IMR-90 (cell line): Measurements from ENCODE around the gene GON7. TPM values are rescaled to one million over a fixed set of nuclear protein-coding genes. Genes with fewer than 3 reads are reported as not detected.

Experiments used
- ATAC-seq: fragments of 200-7000 bp; cut with Tn5 transposase; 2 replicates; pipeline ENCODE4 v1.9.1; 2020; ENCODE audit warnings: low read depth, mild to moderate bottlenecking, moderate library complexity
- BruUV-seq: library from RNA; stranded (reverse); fragments of 400-500 nt; replicated peaks from 2 replicates; lab custom pipeline; 2021; lab: Mats Ljungman, UMichigan
- CTCF ChIA-PET: fragments of 300-600 bp; formaldehyde crosslinking; extraction: SDS; loops from one replicate; lab custom pipeline; 2021; ENCODE audit warnings: antibody characterized with exemption; lab: Yijun Ruan, JAX
- POLR2A ChIA-PET: fragments of 300-600 bp; sonication (Branson Sonifier 250); formaldehyde crosslinking; loops from one replicate; lab custom pipeline; 2022; ENCODE audit warnings: antibody characterized with exemption; ENCODE audit not compliant: unreplicated experiment; lab: Charles Lee
- DNase-seq: peaks from one replicate; pipeline ENCODE4 v3.0.0; 2013
- H2AFZ ChIP-seq: replicated peaks from 2 replicates; pipeline ENCODE3; 2013; ENCODE audit warnings: low read length, mild to moderate bottlenecking; ENCODE audit not compliant: poor library complexity
- H2AK5ac ChIP-seq: 2 replicates; pipeline ENCODE4 v1.6.1; 2013; ENCODE audit warnings: low read depth, low read length, inconsistent platforms
- H2AK9ac ChIP-seq: replicated peaks from 2 replicates; pipeline ENCODE3; 2013; ENCODE audit warnings: mild to moderate bottlenecking, low read depth, low read length, moderate library complexity; ENCODE audit not compliant: poor library complexity
- H2BK120ac ChIP-seq: 2 replicates; pipeline ENCODE4 v1.6.1; 2013; ENCODE audit warnings: low read depth, low read length, inconsistent platforms
- H2BK15ac ChIP-seq: 3 replicates; pipeline ENCODE4 v1.6.1; 2013; ENCODE audit warnings: low read depth, low read length, inconsistent platforms
- H2BK20ac ChIP-seq: 2 replicates; pipeline ENCODE4 v1.6.1; 2013; ENCODE audit warnings: low read depth, mild to moderate bottlenecking, inconsistent platforms, low read length, moderate library complexity
- H2BK5ac ChIP-seq: 2 replicates; pipeline ENCODE4 v1.6.1; 2013; ENCODE audit warnings: mild to moderate bottlenecking, low read depth, low read length, inconsistent platforms; ENCODE audit not compliant: poor library complexity, severe bottlenecking
- H3K14ac ChIP-seq: replicated peaks from 2 replicates; pipeline ENCODE4 v1.6.1; 2013; ENCODE audit warnings: low read depth, low read length, inconsistent platforms
- H3K18ac ChIP-seq: 2 replicates; pipeline ENCODE4 v1.6.1; 2013; ENCODE audit warnings: low read depth, low read length, control low read depth
- H3K23ac ChIP-seq: 2 replicates; pipeline ENCODE4 v1.6.1; 2013; ENCODE audit warnings: low read depth, low read length, inconsistent platforms
- H3K27ac ChIP-seq: 2 replicates; pipeline ENCODE4 v1.5.1; 2013; ENCODE audit warnings: mild to moderate bottlenecking, control low read depth, low read length; ENCODE audit not compliant: insufficient read depth
- H3K27me3 ChIP-seq: 2 replicates; pipeline ENCODE4 v1.6.1; 2013; ENCODE audit warnings: low read length; ENCODE audit not compliant: control insufficient read depth, insufficient read depth
- H3K36me3 ChIP-seq: 2 replicates; pipeline ENCODE4 v1.6.1; 2013; ENCODE audit warnings: low read length, mixed read lengths; ENCODE audit not compliant: control insufficient read depth, insufficient read depth
- H3K4ac ChIP-seq: 2 replicates; pipeline ENCODE4 v1.6.1; 2013; ENCODE audit warnings: low read depth, low read length, inconsistent platforms
- H3K4me1 ChIP-seq: 2 replicates; pipeline ENCODE4 v1.6.1; 2013; ENCODE audit warnings: low read length, mixed read lengths; ENCODE audit not compliant: control insufficient read depth, insufficient read depth
- H3K4me2 ChIP-seq: 2 replicates; pipeline ENCODE4 v1.6.1; 2013; ENCODE audit warnings: low read depth, mild to moderate bottlenecking, control low read depth, low read length, moderate library complexity
- H3K4me3 ChIP-seq: 2 replicates; pipeline ENCODE4 v1.5.1; 2013; ENCODE audit warnings: low read depth, mild to moderate bottlenecking, control low read depth, low read length, moderate library complexity; ENCODE audit not compliant: insufficient read depth
- H3K56ac ChIP-seq: 2 replicates; pipeline ENCODE4 v1.6.1; 2013; ENCODE audit warnings: low read length, inconsistent platforms; ENCODE audit not compliant: insufficient read depth; ENCODE audit errors: extremely low read depth
- H3K79me1 ChIP-seq, 2 experiments: 2 replicates each; pipeline ENCODE4 v1.6.1; 2013; ENCODE audit warnings: low read length in 2 of 2, inconsistent platforms in 1 of 2, low read depth in 1 of 2
- H3K9ac ChIP-seq: 2 replicates; pipeline ENCODE4 v1.6.1; 2013; ENCODE audit warnings: low read depth, low read length, control low read depth
- H3K9me1 ChIP-seq: 2 replicates; pipeline ENCODE4 v1.6.1; 2013; ENCODE audit warnings: low read length, inconsistent platforms; ENCODE audit not compliant: insufficient read depth
- H3K9me3 ChIP-seq: 2 replicates; pipeline ENCODE4 v1.6.1; 2013; ENCODE audit warnings: low read length; ENCODE audit not compliant: control insufficient read depth, insufficient read depth
- H4K20me1 ChIP-seq: 2 replicates; pipeline ENCODE4 v1.6.1; 2013; ENCODE audit warnings: low read length, inconsistent platforms; ENCODE audit not compliant: insufficient read depth
- H4K5ac ChIP-seq: 2 replicates; pipeline ENCODE4 v1.6.1; 2013; ENCODE audit warnings: mild to moderate bottlenecking, low read depth, low read length, control low read depth
- H4K8ac ChIP-seq, 2 experiments: 2 replicates each; pipeline ENCODE4 v1.6.1; 2013; ENCODE audit warnings: low read depth in 2 of 2, low read length in 2 of 2, control low read depth in 1 of 2, inconsistent platforms in 1 of 2
- H4K91ac ChIP-seq: 2 replicates; pipeline ENCODE4 v1.6.1; 2013; ENCODE audit warnings: low read depth, low read length, inconsistent platforms; ENCODE audit not compliant: insufficient read depth
- CHD1 ChIP-seq: IDR thresholded peaks from 2 replicates; pipeline ENCODE4 v1.6.1; 2012; ENCODE audit warnings: low read depth, low read length, improper control_type of control experiment
- ELK1 ChIP-seq: fragments of 150-350 bp; IDR thresholded peaks from 2 replicates; pipeline ENCODE4 v1.6.1; 2016; ENCODE audit warnings: low read depth, mild to moderate bottlenecking, low read length, moderate library complexity, borderline replicate concordance
- MAZ ChIP-seq: IDR thresholded peaks from 2 replicates; pipeline ENCODE4 v1.6.1; 2012; ENCODE audit warnings: low read depth, mild to moderate bottlenecking, low read length, improper control_type of control experiment, moderate library complexity, borderline replicate concordance
- POLR2A ChIP-seq: IDR thresholded peaks from 2 replicates; pipeline ENCODE4 v1.6.1; 2012; ENCODE audit warnings: mild to moderate bottlenecking, low read depth, low read length
- RAD21 ChIP-seq: IDR thresholded peaks from 2 replicates; pipeline ENCODE4 v1.6.1; 2012; ENCODE audit warnings: low read length, improper control_type of control experiment
- RCOR1 ChIP-seq: IDR thresholded peaks from 2 replicates; pipeline ENCODE4 v1.6.1; 2012; ENCODE audit warnings: mild to moderate bottlenecking, low read length, improper control_type of control experiment; ENCODE audit not compliant: insufficient replicate concordance
- RFX5 ChIP-seq: IDR thresholded peaks from 2 replicates; pipeline ENCODE4 v1.8.0; 2012; ENCODE audit warnings: low read depth, mild to moderate bottlenecking, low read length, moderate library complexity
- USF2 ChIP-seq: fragments of 150-350 bp; IDR thresholded peaks from 2 replicates; pipeline ENCODE4 v1.6.1; 2017; ENCODE audit warnings: mild to moderate bottlenecking, antibody characterized with exemption, low read length, low read depth
- dilution Hi-C: fragments of 300-500 bp; cut with HindIII; formaldehyde crosslinking; loops from one replicate; pipeline ENCODE4 v1.14.3; 2018; ENCODE audit warnings: low sequenced_read_pairs; ENCODE audit not compliant: unreplicated experiment
- in situ Hi-C: fragments of 300-500 bp; cut with MboI; formaldehyde crosslinking; loops from 3 replicates; pipeline ENCODE4 v1.14.3; 2019; ENCODE audit warnings: low sequenced_read_pairs, inconsistent platforms, mixed read lengths
- intact Hi-C: fragments of 100-400 bp; cut with micrococcal nuclease; formaldehyde crosslinking; loops from 2 replicates; pipeline ENCODE4 v1.10.0; 2022
- polyA plus RNA-seq, 3 experiments: library from polyadenylated mRNA; depleted of rRNA; stranded (reverse); fragments of >200 nt; gene quantifications; 2 replicates each; pipeline ENCODE4 v1.2.3, GENCODE V29; 2012; ENCODE audit warnings: low replicate concordance in 1 of 3
- total RNA-seq: library from RNA; depleted of rRNA; stranded (reverse); fragments of >200 nt; gene quantifications from 2 replicates; pipeline ENCODE4 v1.2.3, GENCODE V29; 2012

GON7 gene
- total and polyA plus RNA-seq, 2 of the 4 experiments (the other 2 are of a cell fraction): 4.3 to 7.8 TPM

- H2BK5ac ChIP-seq: no peak overlapping the region
- peaks cover 23% of the 10 kb centered on the region for H3K36me3 ChIP-seq
- no peak overlapping the region for H3K4me2 ChIP-seq
- H3K56ac ChIP-seq: no peak overlapping the region
- no peak overlapping the region for H4K91ac ChIP-seq
- no peak overlapping the region for H2AK9ac ChIP-seq
- TF ChIP-seq RFX5 (no peak), POLR2A (no peak), RAD21 (no peak), ELK1 (no peak), RCOR1 (no peak), USF2 (no peak), MAZ (no peak), CHD1 (no peak)
- ChIA-PET POLR2A (no interaction called here), CTCF (interaction anchor here (0.6 kb wide), 1 partner anchor 412 kb away, joined by 3 read pairs; no protein-coding TSS in a partner anchor)
- no peak overlapping the region for H2AFZ ChIP-seq
- intact Hi-C loops: no loop called here
- no peak overlapping the region for H3K9ac ChIP-seq
- no peaks in the 10 kb centered on the region for H3K9me3 ChIP-seq
- H3K79me1 ChIP-seq: no peaks in the 10 kb centered on the region
- ATAC-seq: no peak
- no peaks in the 10 kb centered on the region for H4K20me1 ChIP-seq
- no peak overlapping the region for H3K23ac ChIP-seq
- no peak overlapping the region for H2AK5ac ChIP-seq
- no peak overlapping the region for H3K14ac ChIP-seq
- no peak overlapping the region for H3K4ac ChIP-seq
- no peaks in the 10 kb centered on the region for H3K4me1 ChIP-seq
- no peak overlapping the region for H3K18ac ChIP-seq
- H2BK20ac ChIP-seq: no peak overlapping the region
- no peak overlapping the region for H2BK15ac ChIP-seq
- no TSS peak for BruUV-seq
- no peak for DNase-seq
- H3K27ac ChIP-seq: no peak overlapping the region
- no peaks in the 10 kb centered on the region for H3K27me3 ChIP-seq
- H3K9me1 ChIP-seq: no peaks in the 10 kb centered on the region
- dilution Hi-C loops: no loop called here
- no peak overlapping the region for H4K5ac ChIP-seq
- no peak overlapping the region for H3K4me3 ChIP-seq
- no peak overlapping the region for H4K8ac ChIP-seq
- no peak overlapping the region for H2BK120ac ChIP-seq
- in situ Hi-C loops: no loop called here
These were observed 13.6 kb upstream of the GON7 start for GRCh38 chr14:93220509-93220908.
